PC-3 (cell line): Measurements from ENCODE around the gene PITX1.

ENCODE experiments used
- CTCF ChIP-seq: fragments of 300-600 bp; sonication (generic); conservative IDR thresholded peaks from 2 replicates; pipeline ENCODE4 v1.5.1; 2017; ENCODE audit warnings: antibody characterized with exemption, low read depth, mild to moderate bottlenecking, low read length
- EZH2 ChIP-seq: fragments of 300-600 bp; sonication (generic); IDR thresholded peaks from one replicate; pipeline ENCODE4 v1.6.1; 2017; ENCODE audit warnings: antibody characterized with exemption, mild to moderate bottlenecking, low read length; ENCODE audit not compliant: unreplicated experiment
- EZH2phosphoT487 ChIP-seq: fragments of 300-600 bp; sonication (generic); IDR thresholded peaks from 2 replicates; pipeline ENCODE4 v1.6.1; 2018; ENCODE audit warnings: mild to moderate bottlenecking, antibody characterized with exemption, low read length, borderline replicate concordance

GRCh38 chr5:135025730-135026644 lies 8.0 kb downstream of the PITX1 start:
- TF ChIP-seq CTCF (no peak), EZH2 (no peak), EZH2phosphoT487 (no peak)
